ENCODE data around the gene LAP3. TPM values are rescaled to one million over a fixed set of nuclear protein-coding genes. Genes with fewer than 3 reads are reported as not detected.

Gene LAP3
- polyA plus RNA-seq, 3 donors: 98.3 to 127 (median 108) TPM

DNA sequence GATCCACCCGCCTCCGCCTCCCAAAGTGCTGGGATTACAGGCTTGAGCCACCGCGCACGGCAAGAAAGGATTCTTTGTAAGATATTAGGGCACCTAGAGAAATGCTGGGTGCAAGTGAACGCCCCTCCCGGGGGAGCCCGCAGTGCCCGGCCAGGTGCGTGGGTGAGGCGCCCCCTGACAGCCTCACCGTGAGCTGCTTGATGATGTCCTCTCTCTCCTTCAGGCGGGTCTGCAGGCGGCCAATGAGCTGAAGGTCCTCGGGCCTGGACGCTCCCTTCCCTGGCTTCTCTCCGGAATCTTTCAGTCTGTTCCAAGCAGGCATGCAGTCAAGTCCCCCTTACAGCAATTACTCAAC, 59.3 kb downstream of the LAP3 start:
- no peaks in the 10 kb centered on the region for H3K9me3 ChIP-seq (replicated peaks in 1 of 2; ENCODE audit: control insufficient read depth in 1 of 2, insufficient read depth in 1 of 2, low read length in 2 of 2)
- H3K27ac Mint-ChIP-seq: peak overlapping the region in 2 of 7 donors; percentile 26 to 77
- H3K4me1 Mint-ChIP-seq: peaks cover 3% of the 10 kb centered on the region
- no peak overlapping the region for H2AFZ ChIP-seq (ENCODE audit: insufficient read depth, low read depth, low read length, poor library complexity, severe bottlenecking)
- H3K9me3 Mint-ChIP-seq: peaks cover 0 to 4% (median 1%) of the 10 kb centered on the region in 7 donors
- DNase-seq: no peak
- H3K27me3 Mint-ChIP-seq (ENCODE audit: low read depth in 3 of 3): no peaks in the 10 kb centered on the region
- no peaks in the 10 kb centered on the region for H3K27me3 ChIP-seq (ENCODE audit: control insufficient read depth in 2 of 2, insufficient read depth in 2 of 2, low read length in 2 of 2)
- H4K20me1 ChIP-seq (ENCODE audit: insufficient read depth, low read length): peaks cover 57% of the 10 kb centered on the region
- peaks cover 52 to 65% of the 10 kb centered on the region in 2 donors for H3K36me3 Mint-ChIP-seq
- TF ChIP-seq, protein P1, sequence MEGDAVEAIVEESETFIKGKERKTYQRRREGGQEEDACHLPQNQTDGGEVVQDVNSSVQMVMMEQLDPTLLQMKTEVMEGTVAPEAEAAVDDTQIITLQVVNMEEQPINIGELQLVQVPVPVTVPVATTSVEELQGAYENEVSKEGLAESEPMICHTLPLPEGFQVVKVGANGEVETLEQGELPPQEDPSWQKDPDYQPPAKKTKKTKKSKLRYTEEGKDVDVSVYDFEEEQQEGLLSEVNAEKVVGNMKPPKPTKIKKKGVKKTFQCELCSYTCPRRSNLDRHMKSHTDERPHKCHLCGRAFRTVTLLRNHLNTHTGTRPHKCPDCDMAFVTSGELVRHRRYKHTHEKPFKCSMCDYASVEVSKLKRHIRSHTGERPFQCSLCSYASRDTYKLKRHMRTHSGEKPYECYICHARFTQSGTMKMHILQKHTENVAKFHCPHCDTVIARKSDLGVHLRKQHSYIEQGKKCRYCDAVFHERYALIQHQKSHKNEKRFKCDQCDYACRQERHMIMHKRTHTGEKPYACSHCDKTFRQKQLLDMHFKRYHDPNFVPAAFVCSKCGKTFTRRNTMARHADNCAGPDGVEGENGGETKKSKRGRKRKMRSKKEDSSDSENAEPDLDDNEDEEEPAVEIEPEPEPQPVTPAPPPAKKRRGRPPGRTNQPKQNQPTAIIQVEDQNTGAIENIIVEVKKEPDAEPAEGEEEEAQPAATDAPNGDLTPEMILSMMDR (IDR thresholded peaks at IDR 0.05): no peak
- no peak overlapping the region for H3K9ac ChIP-seq (ENCODE audit: insufficient read depth, low read length, poor library complexity, severe bottlenecking)
- H3K79me2 ChIP-seq (ENCODE audit: insufficient read depth, low read length): peaks cover 3% of the 10 kb centered on the region
- H3K4me2 ChIP-seq (replicated peaks; ENCODE audit: extremely low read depth, low read length, poor library complexity, severe bottlenecking): no peak overlapping the region
- no peak overlapping the region for H3K4me3 Mint-ChIP-seq
- H3K4me1 ChIP-seq (ENCODE audit: control insufficient read depth in 1 of 2, insufficient read depth in 2 of 2, low read length in 2 of 2): no peaks in the 10 kb centered on the region
- intact Hi-C loops (cut with micrococcal nuclease): loop anchor here (2.0 kb wide), 1 partner anchor 88 kb away; no protein-coding TSS in a partner anchor
- H3K27ac ChIP-seq (ENCODE audit: low read depth in 1 of 2, low read length in 2 of 2): no peak overlapping the region
- H3K36me3 ChIP-seq (replicated peaks in 1 of 2; ENCODE audit: control insufficient read depth in 1 of 2, insufficient read depth in 2 of 2, low read length in 2 of 2): peaks cover 39 to 55% of the 10 kb centered on the region in 2 donors
- 97% methylated on average over 16 of the region's 17 CpGs for WGBS (ENCODE audit: insufficient coverage)
- H3K4me3 ChIP-seq (replicated peaks in 1 of 3; ENCODE audit: low read depth in 2 of 3, low read length in 3 of 3): no peak overlapping the region

DNA sequence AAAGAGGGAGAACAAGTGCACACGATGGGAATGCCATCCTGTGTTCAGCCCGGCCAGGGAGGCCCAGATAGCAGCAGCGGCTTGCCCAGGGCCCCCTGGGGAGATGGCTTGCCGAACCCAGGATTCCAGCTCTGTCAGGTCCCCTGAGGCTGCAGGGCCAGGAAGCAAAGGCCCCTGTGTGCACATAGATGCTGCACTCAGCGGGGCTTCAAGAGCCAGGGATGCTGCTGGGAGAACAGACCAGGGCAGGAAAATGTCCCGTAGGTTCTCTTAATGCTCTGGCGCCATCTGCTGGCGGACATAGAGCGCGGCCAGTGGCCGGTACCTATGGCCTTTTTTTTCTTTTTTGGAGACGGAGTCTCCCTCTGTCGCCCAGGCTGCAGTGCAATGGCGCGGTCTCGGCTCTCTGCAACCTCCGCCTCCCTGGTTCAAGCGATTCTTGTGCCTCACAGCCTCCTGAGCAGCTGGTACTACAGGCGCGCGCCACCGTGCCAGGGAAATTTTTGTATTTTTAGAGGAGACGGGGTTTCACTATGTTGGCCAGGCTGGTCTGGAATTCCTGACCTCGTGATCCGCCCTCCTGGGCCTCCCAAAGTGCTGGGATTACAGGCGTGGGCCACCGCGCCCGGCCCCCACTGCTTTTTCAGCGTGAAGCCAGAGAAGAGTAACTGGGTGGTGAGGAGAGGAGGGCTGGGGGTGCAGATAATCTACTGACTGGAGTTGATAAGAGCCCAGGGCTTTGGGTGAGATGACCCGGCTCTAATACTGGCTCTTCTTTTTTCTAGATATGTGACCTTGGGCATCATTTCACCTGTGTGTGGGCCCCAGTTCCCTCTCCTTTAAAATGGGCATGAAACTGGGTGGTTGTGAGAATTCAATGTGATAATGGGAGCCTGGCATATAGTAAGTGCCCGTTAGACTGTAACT, 60.0 kb downstream of the LAP3 start:
- Histone ChIP-seq H2AFZ (ENCODE audit: insufficient read depth, low read depth, low read length, poor library complexity, severe bottlenecking) (no peak overlapping the region), H3K9ac (ENCODE audit: insufficient read depth, low read length, poor library complexity, severe bottlenecking) (no peak overlapping the region), H3K4me1 (ENCODE audit: control insufficient read depth in 1 of 2, insufficient read depth in 2 of 2, low read length in 2 of 2) (no peaks in the 10 kb centered on the region), H3K36me3 (replicated peaks in 1 of 2; ENCODE audit: control insufficient read depth in 1 of 2, insufficient read depth in 2 of 2, low read length in 2 of 2) (peaks cover 34 to 48% of the 10 kb centered on the region in 2 donors), H3K27me3 (ENCODE audit: control insufficient read depth in 2 of 2, insufficient read depth in 2 of 2, low read length in 2 of 2) (no peaks in the 10 kb centered on the region), H3K4me2 (replicated peaks; ENCODE audit: extremely low read depth, low read length, poor library complexity, severe bottlenecking) (no peak overlapping the region), H3K27ac (ENCODE audit: low read depth in 1 of 2, low read length in 2 of 2) (no peak overlapping the region), H3K9me3 (replicated peaks in 1 of 2; ENCODE audit: control insufficient read depth in 1 of 2, insufficient read depth in 1 of 2, low read length in 2 of 2) (peaks cover 0 to under 1% of the 10 kb centered on the region in 2 donors), H4K20me1 (ENCODE audit: insufficient read depth, low read length) (peaks cover 52% of the 10 kb centered on the region), H3K4me3 (replicated peaks in 1 of 3; ENCODE audit: low read depth in 2 of 3, low read length in 3 of 3) (no peak overlapping the region), H3K79me2 (ENCODE audit: insufficient read depth, low read length) (peaks cover 3% of the 10 kb centered on the region)
- Mint-ChIP-seq H3K4me3 (no peak overlapping the region), H3K27ac (peak overlapping the region in 1 of 7 donors; percentile 77), H3K4me1 (peaks cover 3% of the 10 kb centered on the region), H3K36me3 (peaks cover 48 to 59% of the 10 kb centered on the region in 2 donors), H3K9me3 (peaks cover 0 to 5% (median 3%) of the 10 kb centered on the region in 7 donors), H3K27me3 (ENCODE audit: low read depth in 3 of 3) (no peaks in the 10 kb centered on the region)
- peak; percentile 51 to 70 (median 63) for DNase-seq
- TF ChIP-seq, protein P1 (IDR thresholded peaks at IDR 0.05): peak; percentile 96
- WGBS (ENCODE audit: insufficient coverage): 66% methylated on average over 23 of the region's 32 CpGs
- intact Hi-C loops (cut with micrococcal nuclease): loop anchor here (2.0 kb wide), 1 partner anchor 88 kb away; no protein-coding TSS in a partner anchor

Measured in CD14-positive monocyte (primary cell).